ENCODE results near the gene CELF4. TPM values are rescaled to one million over a fixed set of nuclear protein-coding genes. Genes with fewer than 3 reads are reported as not detected.

The CELF4 gene
- total RNA-seq, 4 donors from 2014 or later = not detected

DNA sequence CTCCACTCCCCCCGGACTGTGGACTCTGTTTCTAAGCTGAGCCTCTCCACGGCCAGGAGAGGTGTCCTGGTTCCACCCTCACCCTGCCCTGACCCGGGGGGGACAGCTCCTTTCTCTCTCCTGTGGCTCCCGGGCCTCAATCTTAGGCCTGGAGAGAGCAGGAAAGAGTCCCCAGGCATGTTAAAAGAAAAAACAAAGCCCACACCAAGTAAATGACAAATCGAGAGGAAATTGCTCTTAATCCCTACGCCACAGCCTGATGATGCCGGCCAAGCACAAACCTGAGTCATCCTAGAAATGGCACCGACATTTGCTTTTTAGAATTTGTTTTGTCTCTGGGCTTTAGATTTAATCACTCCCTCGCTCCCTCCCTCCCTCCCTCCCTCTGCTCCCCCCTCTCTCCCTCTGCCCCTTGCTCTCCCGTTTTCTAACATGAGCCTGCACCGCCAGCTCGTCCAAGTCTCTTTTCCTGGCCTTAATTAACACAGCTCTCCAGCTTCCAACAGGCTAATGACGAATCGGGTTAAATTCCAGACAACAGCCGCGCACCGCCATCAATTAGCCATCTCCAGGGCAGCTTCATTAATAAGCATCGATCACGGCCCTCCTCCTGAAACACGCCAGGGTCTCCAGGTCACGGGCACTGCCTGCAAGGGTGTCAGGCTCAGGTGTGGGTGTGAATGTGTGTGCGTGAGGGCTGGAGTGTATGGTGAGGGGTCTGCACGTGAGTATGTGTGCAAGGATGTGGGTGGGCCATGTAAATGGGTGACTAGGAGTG lies 230.8 kb downstream of the CELF4 start:
- no peak overlapping the region for H3K4me3 ChIP-seq
- no peak overlapping the region for H3K27ac ChIP-seq
- 54 to 59% methylated on average over 23 of the region's 23 CpGs for WGBS, 2 donors
- no peaks in the 10 kb centered on the region for H3K9me3 ChIP-seq
- H3K4me1 ChIP-seq = no peaks in the 10 kb centered on the region
- no peak for TF ChIP-seq POLR2A (IDR thresholded peaks at IDR 0.05)
- TF ChIP-seq, protein P1, sequence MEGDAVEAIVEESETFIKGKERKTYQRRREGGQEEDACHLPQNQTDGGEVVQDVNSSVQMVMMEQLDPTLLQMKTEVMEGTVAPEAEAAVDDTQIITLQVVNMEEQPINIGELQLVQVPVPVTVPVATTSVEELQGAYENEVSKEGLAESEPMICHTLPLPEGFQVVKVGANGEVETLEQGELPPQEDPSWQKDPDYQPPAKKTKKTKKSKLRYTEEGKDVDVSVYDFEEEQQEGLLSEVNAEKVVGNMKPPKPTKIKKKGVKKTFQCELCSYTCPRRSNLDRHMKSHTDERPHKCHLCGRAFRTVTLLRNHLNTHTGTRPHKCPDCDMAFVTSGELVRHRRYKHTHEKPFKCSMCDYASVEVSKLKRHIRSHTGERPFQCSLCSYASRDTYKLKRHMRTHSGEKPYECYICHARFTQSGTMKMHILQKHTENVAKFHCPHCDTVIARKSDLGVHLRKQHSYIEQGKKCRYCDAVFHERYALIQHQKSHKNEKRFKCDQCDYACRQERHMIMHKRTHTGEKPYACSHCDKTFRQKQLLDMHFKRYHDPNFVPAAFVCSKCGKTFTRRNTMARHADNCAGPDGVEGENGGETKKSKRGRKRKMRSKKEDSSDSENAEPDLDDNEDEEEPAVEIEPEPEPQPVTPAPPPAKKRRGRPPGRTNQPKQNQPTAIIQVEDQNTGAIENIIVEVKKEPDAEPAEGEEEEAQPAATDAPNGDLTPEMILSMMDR (IDR thresholded peaks at IDR 0.05) = no peak
- TF ChIP-seq EP300 (IDR thresholded peaks at IDR 0.05) = no peak
- no peak for DNase-seq (ENCODE audit: low spot score in 2 of 2)
- H3K36me3 ChIP-seq = no peaks in the 10 kb centered on the region
- H3K27me3 ChIP-seq = no peaks in the 10 kb centered on the region

DNA sequence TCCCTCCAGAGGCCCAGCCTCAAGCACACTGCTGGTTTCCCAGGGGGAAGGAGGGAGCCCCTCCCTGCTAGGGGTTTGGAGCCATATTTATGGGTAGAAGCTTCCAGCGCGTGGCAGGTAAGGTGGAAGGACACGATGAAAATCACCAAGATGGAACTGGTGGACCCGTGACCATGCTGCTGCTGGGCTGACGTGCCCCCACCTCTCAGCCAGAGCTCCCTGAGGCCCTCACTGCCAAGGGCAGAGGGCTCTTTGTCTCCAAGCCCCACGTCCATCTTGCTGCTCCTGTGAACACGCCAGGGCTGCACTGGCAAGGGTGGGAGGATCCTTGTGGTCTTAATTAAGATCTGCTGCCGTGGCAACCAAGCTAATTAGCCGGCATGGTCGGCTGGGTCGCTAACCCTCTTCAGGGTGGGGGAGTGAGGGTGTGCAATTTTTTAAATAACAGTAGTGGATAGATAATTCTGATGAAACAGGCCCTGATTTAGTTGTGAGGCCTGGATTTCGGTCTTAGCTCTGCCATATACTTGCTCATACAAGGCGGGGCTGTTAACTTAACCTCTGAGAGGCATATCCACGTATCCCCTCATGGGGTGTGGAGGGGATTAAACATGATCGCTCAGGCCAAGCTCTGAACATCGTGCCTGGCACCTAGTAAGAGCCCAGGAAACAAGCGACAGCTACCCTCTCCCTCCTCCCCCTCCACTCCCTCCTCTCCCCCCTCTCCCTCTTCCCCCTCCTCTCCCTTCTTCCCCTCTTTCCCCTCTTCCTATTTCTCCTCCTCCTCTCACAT lies 232.8 kb downstream of the CELF4 start:
- 61 to 68% methylated on average over 17 of the region's 17 CpGs for WGBS, 2 donors
- no peak for DNase-seq (ENCODE audit: low spot score in 2 of 2)
- H3K4me3 ChIP-seq = no peak overlapping the region
- no peak overlapping the region for H3K27ac ChIP-seq
- no peaks in the 10 kb centered on the region for H3K36me3 ChIP-seq
- no peaks in the 10 kb centered on the region for H3K4me1 ChIP-seq
- H3K27me3 ChIP-seq = no peaks in the 10 kb centered on the region
- TF ChIP-seq, protein P1 (IDR thresholded peaks at IDR 0.05) = no peak
- TF ChIP-seq POLR2A (IDR thresholded peaks at IDR 0.05) (no peak), EP300 (IDR thresholded peaks at IDR 0.05) (no peak)
- no peaks in the 10 kb centered on the region for H3K9me3 ChIP-seq

DNA sequence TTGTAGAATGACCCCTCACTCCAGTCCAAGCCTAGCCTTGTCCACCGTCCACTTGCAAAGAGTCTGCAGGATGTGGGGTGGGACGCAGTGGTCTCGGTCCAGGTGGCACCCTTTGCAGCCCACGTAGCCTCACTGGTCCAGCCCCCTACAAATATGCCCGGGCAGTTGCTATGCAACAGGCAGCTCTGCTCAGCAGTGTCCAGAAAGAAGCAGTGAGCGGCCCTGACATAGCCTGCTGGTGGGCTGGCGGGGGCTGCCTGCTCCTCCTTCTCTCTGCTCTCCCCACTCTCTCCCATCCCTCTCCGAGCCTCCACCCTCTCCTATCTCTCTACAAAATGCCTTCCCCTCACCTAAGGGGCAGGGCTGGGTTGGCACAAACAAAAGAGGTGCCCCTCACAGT lies 233.4 kb downstream of the CELF4 start:
- TF ChIP-seq POLR2A (IDR thresholded peaks at IDR 0.05) (no peak), EP300 (IDR thresholded peaks at IDR 0.05) (no peak)
- TF ChIP-seq, protein P1 (IDR thresholded peaks at IDR 0.05) = no peak
- Histone ChIP-seq H3K36me3 (no peaks in the 10 kb centered on the region), H3K4me3 (no peak overlapping the region), H3K27ac (no peak overlapping the region), H3K4me1 (no peaks in the 10 kb centered on the region), H3K27me3 (no peaks in the 10 kb centered on the region), H3K9me3 (no peaks in the 10 kb centered on the region)
- 73 to 81% methylated on average over 8 of the region's 8 CpGs for WGBS, 2 donors
- no peak for DNase-seq (ENCODE audit: low spot score in 2 of 2)

DNA sequence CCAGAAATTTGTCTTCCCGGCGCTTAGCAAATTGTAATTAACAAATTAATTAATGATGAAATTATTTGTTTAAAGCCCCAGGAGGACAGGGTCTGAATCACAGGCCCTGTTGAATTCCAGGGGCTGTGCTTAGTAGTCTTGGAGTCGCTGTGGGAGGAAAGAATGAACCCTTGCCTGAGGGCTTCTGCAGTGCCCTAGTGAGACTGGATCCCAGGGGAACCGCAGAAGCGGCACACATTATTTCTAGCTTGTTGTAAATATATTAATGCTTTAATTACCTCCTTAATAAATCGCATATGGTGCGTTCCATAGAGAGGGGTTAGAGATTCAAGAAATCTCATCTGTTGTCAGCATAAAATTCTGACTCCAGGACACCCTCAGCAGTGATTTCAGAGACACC lies 235.4 kb downstream of the CELF4 start:
- no peaks in the 10 kb centered on the region for H3K4me1 ChIP-seq
- H3K27me3 ChIP-seq = no peaks in the 10 kb centered on the region
- H3K36me3 ChIP-seq = no peaks in the 10 kb centered on the region
- no peak overlapping the region for H3K27ac ChIP-seq
- 73 to 80% methylated on average over 7 of the region's 7 CpGs for WGBS, 2 donors
- H3K4me3 ChIP-seq = no peak overlapping the region
- TF ChIP-seq EP300 (IDR thresholded peaks at IDR 0.05) (no peak), POLR2A (IDR thresholded peaks at IDR 0.05) (no peak)
- TF ChIP-seq, protein P1 (IDR thresholded peaks at IDR 0.05) = no peak
- no peaks in the 10 kb centered on the region for H3K9me3 ChIP-seq
- DNase-seq (ENCODE audit: low spot score in 2 of 2) = no peak
